Measurements from ENCODE around the gene TBRG1. TPM values are rescaled to one million over a fixed set of nuclear protein-coding genes. Genes with fewer than 3 reads are reported as not detected.

The TBRG1 gene
- total RNA-seq, 2 donors from 2014 or later, result 30.3 to 57.8 TPM

GRCh38 chr11:124605719-124606118 is 16.9 kb upstream of the TBRG1 start:
- DNase-seq (ENCODE audit: low spot score) (no peak), ATAC-seq (ENCODE audit: insufficient number of reproducible peaks, low FRiP score, low read depth) (no peak)
- Histone ChIP-seq H3K9me3 (no peaks in the 10 kb centered on the region), H3K4me1 (ENCODE audit: control insufficient read depth in 1 of 2, low read depth in 2 of 2) (no peaks in the 10 kb centered on the region), H3K27me3 (replicated peaks; ENCODE audit: insufficient read depth) (no peaks in the 10 kb centered on the region), H3K36me3 (no peaks in the 10 kb centered on the region), H3K4me3 (no peak overlapping the region), H3K27ac (no peak overlapping the region)
- TF ChIP-seq, protein P1, sequence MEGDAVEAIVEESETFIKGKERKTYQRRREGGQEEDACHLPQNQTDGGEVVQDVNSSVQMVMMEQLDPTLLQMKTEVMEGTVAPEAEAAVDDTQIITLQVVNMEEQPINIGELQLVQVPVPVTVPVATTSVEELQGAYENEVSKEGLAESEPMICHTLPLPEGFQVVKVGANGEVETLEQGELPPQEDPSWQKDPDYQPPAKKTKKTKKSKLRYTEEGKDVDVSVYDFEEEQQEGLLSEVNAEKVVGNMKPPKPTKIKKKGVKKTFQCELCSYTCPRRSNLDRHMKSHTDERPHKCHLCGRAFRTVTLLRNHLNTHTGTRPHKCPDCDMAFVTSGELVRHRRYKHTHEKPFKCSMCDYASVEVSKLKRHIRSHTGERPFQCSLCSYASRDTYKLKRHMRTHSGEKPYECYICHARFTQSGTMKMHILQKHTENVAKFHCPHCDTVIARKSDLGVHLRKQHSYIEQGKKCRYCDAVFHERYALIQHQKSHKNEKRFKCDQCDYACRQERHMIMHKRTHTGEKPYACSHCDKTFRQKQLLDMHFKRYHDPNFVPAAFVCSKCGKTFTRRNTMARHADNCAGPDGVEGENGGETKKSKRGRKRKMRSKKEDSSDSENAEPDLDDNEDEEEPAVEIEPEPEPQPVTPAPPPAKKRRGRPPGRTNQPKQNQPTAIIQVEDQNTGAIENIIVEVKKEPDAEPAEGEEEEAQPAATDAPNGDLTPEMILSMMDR (IDR thresholded peaks at IDR 0.05), result no peak

DNA sequence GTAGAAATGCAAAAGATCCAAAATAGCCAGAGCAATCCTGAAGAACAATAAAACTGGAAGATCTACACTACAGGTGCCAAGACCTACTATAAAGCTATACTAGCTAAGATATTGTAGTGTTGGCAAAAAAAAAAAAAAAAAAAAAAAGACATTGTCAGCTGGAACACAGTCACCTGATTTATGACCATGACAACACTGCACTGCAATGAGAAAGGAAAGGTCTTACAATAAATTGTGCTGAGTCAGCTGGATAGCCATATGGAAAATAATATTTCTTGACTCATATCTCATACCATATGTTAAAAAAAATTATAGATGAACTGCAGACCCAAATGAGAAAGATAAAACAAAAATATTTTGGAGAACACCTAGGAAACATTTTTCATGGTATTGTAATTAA is 14.5 kb upstream of the TBRG1 start:
- no peaks in the 10 kb centered on the region for H3K27me3 ChIP-seq (replicated peaks; ENCODE audit: insufficient read depth)
- no peak overlapping the region for H3K4me3 ChIP-seq
- H3K4me1 ChIP-seq (ENCODE audit: control insufficient read depth in 1 of 2, low read depth in 2 of 2), result no peaks in the 10 kb centered on the region
- DNase-seq (ENCODE audit: low spot score) (no peak), ATAC-seq (ENCODE audit: insufficient number of reproducible peaks, low FRiP score, low read depth) (no peak)
- H3K27ac ChIP-seq, result no peak overlapping the region
- H3K36me3 ChIP-seq, result no peaks in the 10 kb centered on the region
- TF ChIP-seq, protein P1 (IDR thresholded peaks at IDR 0.05), result no peak
- no peaks in the 10 kb centered on the region for H3K9me3 ChIP-seq

DNA sequence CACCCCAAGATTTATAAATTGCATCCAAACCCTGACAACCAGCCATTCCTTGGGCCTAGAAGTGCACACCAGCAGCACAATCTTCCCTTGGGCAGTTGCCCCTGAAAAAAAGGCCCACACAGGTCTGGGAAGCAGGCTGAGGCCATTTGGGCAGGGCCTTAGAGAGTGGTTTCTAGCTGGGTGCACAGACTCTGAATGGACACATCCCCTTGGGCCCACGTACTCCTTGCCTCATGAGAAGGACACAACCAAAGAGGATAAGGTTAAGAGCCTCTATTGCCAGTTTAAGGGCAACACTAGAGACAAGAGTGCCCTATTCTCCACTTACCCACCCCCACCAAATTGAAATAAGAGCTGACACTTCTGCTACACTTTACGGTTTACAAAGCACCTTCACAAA is 12.4 kb upstream of the TBRG1 start:
- no peak for ATAC-seq (ENCODE audit: insufficient number of reproducible peaks, low FRiP score, low read depth)
- H3K27me3 ChIP-seq (replicated peaks; ENCODE audit: insufficient read depth), result no peaks in the 10 kb centered on the region
- no peaks in the 10 kb centered on the region for H3K36me3 ChIP-seq
- H3K27ac ChIP-seq, result no peak overlapping the region
- no peak overlapping the region for H3K4me3 ChIP-seq
- no peaks in the 10 kb centered on the region for H3K9me3 ChIP-seq
- TF ChIP-seq, protein P1 (IDR thresholded peaks at IDR 0.05), result no peak
- H3K4me1 ChIP-seq (ENCODE audit: control insufficient read depth in 1 of 2, low read depth in 2 of 2), result no peaks in the 10 kb centered on the region
- no peak for DNase-seq (ENCODE audit: low spot score)

GRCh38 chr11:124611064-124611463 is 11.6 kb upstream of the TBRG1 start, which contains the start of gene PANX3:
TSS of gene PANX3 (plus strand) at chr11:124611428. CDS start at chr11:124611557, 129 bp downstream.
- Histone ChIP-seq H3K4me3 (no peak within 1 kb of the TSS), H3K27me3 (replicated peaks; ENCODE audit: insufficient read depth) (no peaks in the 10 kb centered on the region), H3K36me3 (no peaks in the 10 kb centered on the region), H3K4me1 (ENCODE audit: control insufficient read depth in 1 of 2, low read depth in 2 of 2) (no peaks in the 10 kb centered on the region), H3K27ac (no peak within 1 kb of the TSS), H3K9me3 (no peaks in the 10 kb centered on the region)
- TF ChIP-seq, protein P1 (IDR thresholded peaks at IDR 0.05), result no peak
- ATAC-seq (ENCODE audit: insufficient number of reproducible peaks, low FRiP score, low read depth) (no peak), DNase-seq (ENCODE audit: low spot score) (no peak)

DNA sequence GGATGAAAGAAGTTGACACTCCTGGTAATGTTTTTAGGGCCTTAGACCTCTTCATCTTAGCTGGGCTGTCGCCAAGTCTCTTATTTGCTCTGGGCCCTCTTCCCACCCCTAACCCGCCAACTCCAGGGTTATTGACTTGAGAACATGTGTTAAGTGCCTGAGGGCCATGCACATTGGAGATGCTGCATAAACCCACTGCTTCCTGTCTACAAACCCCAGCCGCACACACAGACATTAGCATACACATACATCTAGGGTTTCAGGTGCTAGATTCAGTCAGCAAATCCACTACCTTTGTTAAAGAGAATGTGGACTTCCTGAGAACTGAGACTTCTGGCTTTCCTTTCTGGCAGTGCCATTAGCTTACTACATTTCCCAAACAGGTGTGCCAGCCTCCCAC is 10.6 kb upstream of the TBRG1 start:
- Histone ChIP-seq H3K9me3 (no peaks in the 10 kb centered on the region), H3K27me3 (replicated peaks; ENCODE audit: insufficient read depth) (no peaks in the 10 kb centered on the region), H3K27ac (no peak overlapping the region), H3K4me1 (ENCODE audit: control insufficient read depth in 1 of 2, low read depth in 2 of 2) (no peaks in the 10 kb centered on the region), H3K4me3 (no peak overlapping the region), H3K36me3 (no peaks in the 10 kb centered on the region)
- TF ChIP-seq, protein P1 (IDR thresholded peaks at IDR 0.05), result no peak
- ATAC-seq (ENCODE audit: insufficient number of reproducible peaks, low FRiP score, low read depth) (no peak), DNase-seq (ENCODE audit: low spot score) (no peak)

All from thoracic aorta (tissue), 2 donors.